Right ventricle myocardium inferior (tissue), 1 donor: ENCODE measurements around the gene BEND4. TPM values are rescaled to one million over a fixed set of nuclear protein-coding genes. Genes with fewer than 3 reads are reported as not detected.
"Not testable (repeated sequence)": the region's sequence is repeated elsewhere in the genome, so short reads cannot be mapped to it uniquely, and the experiment has no call there.

Experiments used
- ATAC-seq: fragments of 200-7000 bp; cut with Tn5 transposase; one replicate; pipeline ENCODE4 v1.9.1; 2020; ENCODE audit warnings: mild to moderate bottlenecking, moderate library complexity
- DNase-seq: peaks from one replicate; pipeline ENCODE4 v3.0.0; 2021; ENCODE audit errors: missing footprints
- intact Hi-C: fragments of 100-400 bp; cut with DNase I; formaldehyde crosslinking; loops from one replicate; pipeline ENCODE4 v1.11.0; 2022
- long read RNA-seq: library from polyadenylated mRNA; unstranded; transcript quantifications from one replicate; pipeline ENCODE4 v2.0.0, GENCODE V29; 2021
- total RNA-seq: library from RNA; stranded (reverse); fragmentation: NEBNext Ultra II Directional; extraction: Animal tissue kit (Norgen Biotek cat#: 25700); gene quantifications from one replicate; pipeline ENCODE4 v1.2.1, GENCODE V29; 2021
- donor health status: DM: no; HTN: yes; CAD: no; lungs with severe emphysema.

The BEND4 gene
- total RNA-seq = 0.05 TPM
- long read RNA-seq = 0 reads

- DNase-seq = no peak
- intact Hi-C loops = no loop called here
- no peak for ATAC-seq
Observed at GRCh38 chr4:42152507-42153504, at the start of gene BEND4. TSS of gene BEND4 (minus strand) at chr4:42152655. CDS start at chr4:42152143, 512 bp downstream.

DNA sequence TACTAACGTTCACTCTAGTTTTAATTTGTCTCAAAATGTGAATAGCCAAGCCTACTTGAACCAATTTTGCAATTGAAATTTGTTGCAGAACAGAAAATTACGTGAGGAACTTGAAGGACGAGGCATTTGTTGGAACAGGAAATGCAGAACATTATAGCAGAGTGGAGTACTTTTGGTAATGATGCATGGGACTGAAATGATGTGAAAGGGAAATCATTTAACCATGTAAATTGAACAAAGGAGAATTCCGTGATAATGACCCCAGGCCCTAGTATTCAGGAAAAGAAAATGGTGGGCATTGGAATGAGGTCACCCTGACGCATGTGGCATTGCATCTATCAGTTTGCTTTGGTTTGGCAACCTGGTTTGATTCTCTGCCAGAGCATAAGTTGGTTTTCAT lies 44.9 kb upstream of the BEND4 start:
- intact Hi-C loops = no loop called here
- ATAC-seq (no peak), DNase-seq (no peak)

GRCh38 chr4:42172921-42173320 lies 20.5 kb upstream of the BEND4 start:
- intact Hi-C loops = no loop called here
- DNase-seq (no peak), ATAC-seq (no peak)

DNA sequence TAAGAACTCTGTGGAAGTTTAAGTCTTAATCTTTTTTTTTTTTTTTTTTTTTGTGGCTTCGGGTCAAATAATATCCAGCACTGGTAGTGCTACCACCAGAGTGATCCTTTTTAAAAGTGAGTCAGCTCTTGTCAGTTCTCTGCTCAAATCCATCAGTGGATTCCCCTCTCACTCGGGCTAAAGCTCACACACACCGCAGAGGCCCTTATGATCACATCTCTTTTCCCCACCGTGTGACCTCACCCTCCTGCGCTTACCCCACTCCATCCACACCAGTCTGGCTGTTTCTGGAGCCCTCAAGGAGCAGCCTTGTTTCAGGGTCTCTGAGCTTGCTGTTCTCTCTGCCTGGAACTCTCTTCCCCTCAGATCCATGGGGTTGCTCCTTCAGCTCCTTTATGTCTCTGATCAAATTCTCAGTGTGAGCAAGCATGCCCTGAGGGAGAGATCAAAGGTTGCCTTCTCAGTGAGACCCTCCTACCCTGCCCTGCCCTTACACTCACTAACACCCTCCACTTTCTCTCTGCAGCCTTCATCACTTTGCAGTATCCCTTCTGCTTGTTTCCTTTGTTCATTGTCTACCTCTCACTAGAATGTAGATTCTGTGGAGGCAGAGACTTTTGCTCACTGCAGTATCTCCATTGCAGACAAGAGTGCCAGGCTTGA lies 19.8 kb upstream of the BEND4 start:
- intact Hi-C loops = no loop called here
- ATAC-seq (no peak), DNase-seq (no peak)

GRCh38 chr4:42167709-42168108 lies 15.3 kb upstream of the BEND4 start:
- DNase-seq (no peak), ATAC-seq (no peak)
- intact Hi-C loops = no loop called here

DNA sequence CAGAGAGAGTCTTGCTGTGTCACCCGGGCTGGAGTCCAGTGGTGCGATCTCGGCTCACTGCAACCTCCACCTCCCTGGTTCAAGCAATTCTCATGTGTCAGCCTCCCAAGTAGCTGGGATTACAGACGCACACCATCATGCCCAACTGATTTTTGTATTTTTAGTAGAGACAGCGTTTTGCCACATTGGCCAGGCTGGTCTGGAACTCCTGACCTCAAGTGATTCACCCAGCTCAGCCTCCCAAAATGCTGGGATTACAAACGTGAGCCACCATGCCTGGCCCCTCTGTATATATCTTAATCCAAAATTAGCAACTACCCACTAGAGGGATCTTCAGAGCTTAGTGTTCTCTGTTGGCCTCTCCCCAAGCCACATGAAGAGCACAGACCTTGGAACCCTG lies 13.7 kb upstream of the BEND4 start:
- DNase-seq, intact Hi-C loops: not testable (repeated sequence)

GRCh38 chr4:42159271-42160001 lies 7.0 kb upstream of the BEND4 start:
- intact Hi-C loops = no loop called here
- no peak for ATAC-seq
- no peak for DNase-seq

More for the DNA sequence above, 13.7 kb upstream of the BEND4 start:
- ATAC-seq = not testable (repeated sequence)

DNA sequence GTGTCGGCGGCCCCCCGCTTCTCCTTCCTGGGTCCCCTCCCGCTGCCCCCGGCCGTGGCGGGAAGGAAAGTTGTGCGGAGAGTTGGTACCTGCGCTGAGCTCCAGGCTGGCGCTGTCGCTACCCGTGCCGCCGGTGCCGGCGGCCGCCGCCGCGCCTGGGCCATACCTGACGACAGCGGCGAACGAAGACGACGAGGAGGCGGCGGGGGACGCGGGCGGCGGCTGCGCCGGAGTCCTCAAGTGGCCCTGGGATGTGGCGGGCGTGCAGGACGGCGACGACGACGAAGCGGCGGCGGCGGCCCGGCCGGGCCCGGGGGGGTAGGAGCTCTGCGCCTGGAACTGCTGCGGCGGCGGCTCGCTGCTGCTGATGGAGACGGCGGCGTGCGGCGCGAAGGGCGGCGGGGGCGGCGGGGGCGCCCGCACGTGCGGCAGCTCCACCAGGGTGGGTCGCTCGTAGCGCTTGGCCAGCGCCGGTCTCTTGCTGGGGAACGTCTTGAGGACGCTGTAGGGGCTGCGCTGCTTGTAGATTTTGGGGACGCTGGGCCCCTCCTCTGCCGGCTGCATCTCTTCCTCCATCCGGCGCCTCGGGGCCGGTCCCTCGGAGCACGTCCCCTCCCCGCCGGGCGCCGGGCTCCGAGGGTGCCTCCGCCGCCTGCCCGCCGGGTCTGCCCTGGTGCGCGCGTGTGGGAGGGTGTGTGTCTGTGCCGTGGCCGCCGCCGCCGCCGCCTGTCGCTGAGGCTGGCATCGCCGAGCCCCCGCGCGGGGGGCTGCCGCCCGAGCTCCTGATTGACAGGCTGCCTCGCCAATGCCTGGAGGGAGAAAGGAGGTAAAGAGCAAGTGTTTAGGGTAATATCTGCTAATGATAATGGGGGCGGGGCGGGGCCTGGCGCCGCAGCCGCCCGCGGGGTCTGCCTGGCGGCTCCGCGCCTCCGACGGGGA lies 618 bp downstream of the BEND4 start:
- ATAC-seq (no peak), DNase-seq (no peak)
- intact Hi-C loops = no loop called here

- ATAC-seq = no peak
- no peak for DNase-seq
- intact Hi-C loops = no loop called here
Observed at GRCh38 chr4:42150653-42151567, 1.5 kb downstream of the BEND4 start.

GRCh38 chr4:42149004-42149403 lies 3.5 kb downstream of the BEND4 start:
- intact Hi-C loops = no loop called here
- no peak for DNase-seq
- no peak for ATAC-seq

DNA sequence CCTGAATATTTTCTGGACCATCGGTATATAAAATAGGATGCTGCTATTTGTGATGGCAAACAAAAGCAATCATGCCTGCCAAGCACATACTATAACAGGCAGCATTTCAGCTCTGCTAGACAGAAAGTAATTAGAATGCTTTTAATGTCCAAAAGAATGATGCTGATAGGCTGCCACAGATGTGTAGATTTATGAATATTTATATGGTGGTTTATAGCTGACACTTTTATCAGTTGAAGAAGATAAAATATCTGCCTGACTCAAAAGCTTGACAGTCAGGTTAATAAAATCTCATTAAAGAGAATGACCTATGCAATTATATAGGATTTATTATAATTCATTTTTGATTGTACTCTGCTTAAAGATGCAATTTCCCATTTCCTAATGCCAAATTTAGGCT lies 4.0 kb downstream of the BEND4 start:
- no peak for ATAC-seq
- no peak for DNase-seq
- intact Hi-C loops = no loop called here

GRCh38 chr4:42144028-42144427 lies 8.4 kb downstream of the BEND4 start:
- ATAC-seq (no peak), DNase-seq (no peak)
- intact Hi-C loops = no loop called here

- ATAC-seq (no peak), DNase-seq (no peak)
- intact Hi-C loops = no loop called here
Observed at GRCh38 chr4:42142591-42142990, 9.9 kb downstream of the BEND4 start.

DNA sequence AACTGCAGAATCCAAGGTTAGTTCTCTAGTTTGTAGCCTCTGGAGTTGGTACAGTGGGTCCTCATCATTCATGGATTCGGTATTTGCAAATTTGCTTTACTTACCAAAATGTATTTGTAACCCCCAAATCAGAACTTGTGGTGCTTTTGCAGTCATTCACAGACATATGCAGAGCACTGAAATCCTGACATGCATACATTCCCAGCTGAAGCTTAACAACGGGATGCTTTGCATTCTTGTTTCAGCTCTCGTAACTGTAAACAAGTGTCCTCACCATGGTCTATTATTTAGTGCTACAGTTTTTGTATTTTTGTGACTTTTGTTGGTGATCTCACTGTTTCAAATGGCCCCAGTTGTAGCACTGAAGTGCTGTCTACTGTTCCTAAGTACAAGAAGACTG lies 16.1 kb downstream of the BEND4 start:
- no peak for DNase-seq
- no peak for ATAC-seq

GRCh38 chr4:42133006-42133405 lies 19.4 kb downstream of the BEND4 start:
- no peak for ATAC-seq
- DNase-seq = no peak
- intact Hi-C loops = no loop called here

More for the DNA sequence above, 16.1 kb downstream of the BEND4 start:
- intact Hi-C loops = no loop called here

- no peak for DNase-seq
- intact Hi-C loops = no loop called here
- no peak for ATAC-seq
Observed at GRCh38 chr4:42132099-42132498, 20.4 kb downstream of the BEND4 start.

DNA sequence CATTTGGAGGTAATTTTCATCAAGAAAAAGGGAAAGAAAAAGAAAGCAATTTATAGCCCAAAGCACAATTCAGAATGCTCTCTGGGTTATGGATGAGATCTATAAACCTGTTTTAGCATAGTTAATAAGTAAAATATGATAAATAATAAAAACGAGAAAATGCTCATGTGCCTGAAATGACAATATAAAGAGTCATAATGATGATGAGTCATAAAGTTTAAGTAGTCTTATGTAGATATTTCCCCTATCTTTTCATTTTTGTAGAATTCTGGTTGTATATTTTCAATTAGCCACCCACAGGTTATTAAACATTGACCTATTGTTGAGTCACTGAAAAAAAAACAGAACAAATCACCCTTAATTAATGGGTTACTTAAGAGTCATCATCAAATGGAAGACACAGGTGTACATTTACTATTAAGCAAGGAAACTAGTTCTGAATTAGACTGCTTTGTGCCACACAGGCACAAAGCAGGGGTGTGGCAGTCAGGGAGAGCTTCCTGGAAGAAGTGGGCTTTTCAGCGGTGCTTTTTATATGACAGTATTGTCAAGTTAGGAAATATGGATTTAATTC lies 29.3 kb downstream of the BEND4 start:
- ATAC-seq = no peak
- DNase-seq = no peak
- intact Hi-C loops = no loop called here
